ENCODE data around the gene TPI1.
"Not testable (repeated sequence)": the region's sequence is repeated elsewhere in the genome, so short reads cannot be mapped to it uniquely, and the experiment has no call there.

Gene TPI1

DNA sequence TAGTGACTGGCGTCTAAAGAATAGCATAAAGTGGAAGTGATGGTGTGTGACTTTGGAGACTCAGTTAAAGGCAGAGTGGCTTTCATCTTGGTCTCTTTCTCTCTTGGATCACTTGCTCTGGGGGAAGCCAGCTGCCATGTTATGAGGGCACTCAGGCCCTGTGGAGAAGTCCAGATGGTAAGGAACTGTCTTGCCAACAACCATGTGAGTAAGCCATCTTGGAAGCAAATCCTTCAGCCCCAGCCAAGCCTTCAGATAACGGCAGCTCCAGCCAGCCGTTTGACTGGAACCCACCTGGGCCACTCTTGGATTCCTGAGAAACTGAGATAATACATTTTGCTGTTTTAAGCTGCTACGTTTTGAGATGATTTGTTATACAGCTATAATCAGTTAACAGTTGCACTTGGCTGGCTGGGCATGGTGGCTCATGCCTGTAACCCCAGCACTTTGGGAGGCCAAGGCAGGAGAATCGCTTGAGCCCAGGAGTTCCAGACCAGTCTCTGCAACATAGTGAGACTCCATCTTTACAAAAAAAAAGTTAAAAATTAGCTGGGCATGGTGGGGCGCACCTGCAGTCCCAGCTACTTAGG, 29.6 kb downstream of the TPI1 start:
- DNase-seq, result no peak

GRCh38 chr12:6899427-6899826, 32.1 kb downstream of the TPI1 start:
- no peak for DNase-seq

DNA sequence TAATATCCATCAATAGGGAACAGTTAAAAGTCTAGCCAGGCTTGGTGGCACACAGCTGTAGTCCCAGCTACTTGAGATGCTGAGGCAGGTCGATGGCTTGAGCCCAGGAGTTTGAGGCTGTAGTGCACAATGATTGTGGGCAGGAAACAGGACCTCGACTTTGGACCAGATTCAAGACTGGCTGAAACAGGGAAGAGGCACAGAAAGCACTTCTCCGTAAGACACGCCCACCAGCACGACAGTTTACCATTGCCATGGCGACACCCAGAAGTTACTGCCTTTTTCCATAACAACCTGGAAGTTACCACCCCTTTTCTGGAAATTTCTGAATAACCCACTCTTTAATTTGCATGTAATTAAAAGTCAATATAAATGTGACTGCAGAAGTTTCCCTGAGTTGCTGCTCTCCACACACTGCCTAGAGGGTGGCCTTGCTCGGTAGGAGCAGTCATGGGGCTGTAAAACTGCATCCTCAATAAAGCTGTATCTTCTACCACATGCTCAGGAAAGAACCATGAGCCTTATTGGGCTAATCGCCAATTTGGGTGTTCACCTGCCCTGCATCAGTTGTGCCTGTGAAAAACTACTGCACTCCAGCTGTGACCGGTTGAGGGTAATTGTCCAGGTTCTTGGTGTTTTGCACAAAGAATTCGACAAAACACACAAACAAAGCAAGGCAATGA, 32.6 kb downstream of the TPI1 start:
- no peak for DNase-seq

DNA sequence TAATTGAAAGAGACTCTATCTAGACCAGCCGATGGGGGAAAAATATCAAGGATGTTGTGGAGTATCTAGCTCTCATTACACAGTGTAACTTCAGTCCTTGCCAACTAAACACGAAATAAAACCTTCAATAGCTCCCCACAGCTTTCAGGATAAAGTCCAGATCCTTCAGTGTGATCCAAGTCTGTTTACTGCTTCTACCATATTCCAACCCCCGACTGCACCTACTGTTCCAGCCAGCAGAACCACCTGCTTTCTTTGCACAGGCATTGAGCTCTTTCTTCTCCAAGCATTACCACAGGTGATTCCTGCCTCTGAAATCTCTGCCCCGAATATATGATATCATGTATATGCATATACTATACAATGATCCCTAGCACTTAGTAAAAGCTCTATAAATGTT, 35.1 kb downstream of the TPI1 start:
- DNase-seq, result no peak

- DNase-seq, result no peak
Measured at GRCh38 chr12:6903722-6904121, 36.4 kb downstream of the TPI1 start.

DNA sequence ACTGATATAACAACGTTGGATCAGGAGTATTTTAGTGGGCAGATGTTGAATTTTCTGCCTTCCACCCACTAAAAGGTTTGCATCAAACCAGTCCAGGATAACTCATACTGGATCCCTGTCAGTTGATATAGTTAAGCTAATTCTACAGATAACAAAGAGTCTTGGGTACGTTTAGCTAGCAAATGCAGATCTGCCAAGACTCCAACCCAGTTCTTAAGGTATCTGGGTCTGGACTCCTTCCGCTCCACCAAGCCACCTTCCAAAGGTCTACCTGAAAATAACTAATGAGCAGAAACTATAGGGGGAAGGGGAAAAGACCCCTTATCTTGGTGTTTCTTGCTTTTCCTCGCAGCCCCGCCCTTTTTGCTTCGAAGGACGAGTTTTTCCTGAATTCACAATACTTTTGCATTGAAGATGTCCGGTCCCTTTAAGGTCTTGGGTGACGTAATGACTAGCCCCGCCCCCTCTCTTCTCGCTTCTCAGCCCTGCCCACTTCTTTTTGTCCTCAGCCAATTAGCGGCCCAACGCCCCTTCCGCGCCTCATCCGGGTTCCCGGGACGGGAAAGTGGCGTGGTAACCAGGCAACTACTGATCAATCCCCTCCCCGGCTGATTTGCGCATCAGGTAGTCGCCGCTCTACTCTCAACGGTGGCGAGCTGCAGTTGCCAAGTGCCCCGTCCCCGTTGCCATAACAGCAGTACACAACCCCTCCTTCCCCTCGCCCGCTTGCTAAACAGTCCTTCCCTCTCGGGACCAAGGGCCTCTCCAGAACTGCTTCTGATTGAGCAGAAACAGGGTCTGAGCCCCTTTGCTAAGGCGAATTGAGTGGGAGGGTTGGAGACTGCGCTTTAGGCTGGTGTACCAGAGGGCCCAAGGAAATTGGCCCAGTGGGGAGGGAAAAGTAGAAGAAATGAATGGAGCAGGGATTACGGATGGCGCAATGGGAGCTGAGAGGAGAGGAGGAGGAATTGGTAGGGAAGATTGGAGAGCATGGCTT, 37.2 kb downstream of the TPI1 start, which contains the start of gene LRRC23:
TSS of gene LRRC23 (plus strand) at position 543 of the 997 bp plus-strand sequence. CDS start 812 bp downstream, outside the sequence.
- DNase-seq, result peak; percentile 99

DNA sequence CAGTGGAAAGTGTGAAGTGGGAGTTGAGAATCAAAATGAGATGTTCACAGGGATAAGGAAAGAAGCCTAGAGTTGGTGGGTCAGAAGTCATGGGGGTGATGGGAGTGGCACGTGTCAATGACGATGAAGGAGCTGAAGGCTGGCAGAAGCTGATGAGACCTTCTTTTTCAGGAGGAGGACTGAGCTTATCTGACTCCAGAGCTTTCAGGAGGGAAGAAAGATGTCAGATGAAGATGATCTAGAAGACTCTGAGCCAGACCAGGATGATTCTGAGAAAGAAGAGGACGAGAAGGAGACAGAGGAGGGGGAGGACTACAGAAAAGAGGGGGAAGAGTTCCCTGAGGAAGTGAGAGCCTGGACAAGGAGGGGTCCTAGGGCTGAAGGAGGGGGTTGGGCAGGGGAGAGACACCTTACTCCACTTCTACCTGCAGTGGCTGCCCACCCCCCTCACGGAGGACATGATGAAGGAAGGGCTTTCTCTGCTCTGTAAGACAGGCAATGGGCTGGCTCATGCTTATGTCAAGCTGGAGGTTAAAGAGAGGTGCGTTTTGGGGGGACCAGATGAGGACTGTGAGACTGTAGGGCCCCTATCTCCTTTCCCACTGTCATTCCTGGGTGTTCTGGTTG, 38.2 kb downstream of the TPI1 start:
- DNase-seq, result no peak

DNA sequence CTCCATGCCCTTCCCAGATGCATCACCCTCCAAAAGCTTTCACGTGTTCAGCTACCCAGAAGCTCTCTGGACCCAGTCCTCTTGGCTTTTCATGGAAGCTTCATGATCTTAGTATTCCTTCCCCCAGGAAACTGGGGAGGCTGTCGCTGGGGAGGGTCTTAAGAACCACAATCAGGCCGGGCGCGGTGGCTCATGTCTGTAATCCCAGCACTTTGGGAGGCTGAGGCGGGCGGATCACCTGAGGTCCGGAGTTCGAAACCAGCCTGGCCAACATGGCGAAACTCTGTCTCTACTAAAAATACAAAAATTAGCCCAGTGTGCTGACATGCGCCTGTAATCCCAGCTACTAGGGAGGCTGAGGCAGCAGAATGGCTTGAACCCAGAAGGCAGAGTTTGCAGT, 40.8 kb downstream of the TPI1 start:
- not testable (repeated sequence) for DNase-seq

- no peak for DNase-seq
Measured at GRCh38 chr12:6909421-6910145, 42.3 kb downstream of the TPI1 start.

DNA sequence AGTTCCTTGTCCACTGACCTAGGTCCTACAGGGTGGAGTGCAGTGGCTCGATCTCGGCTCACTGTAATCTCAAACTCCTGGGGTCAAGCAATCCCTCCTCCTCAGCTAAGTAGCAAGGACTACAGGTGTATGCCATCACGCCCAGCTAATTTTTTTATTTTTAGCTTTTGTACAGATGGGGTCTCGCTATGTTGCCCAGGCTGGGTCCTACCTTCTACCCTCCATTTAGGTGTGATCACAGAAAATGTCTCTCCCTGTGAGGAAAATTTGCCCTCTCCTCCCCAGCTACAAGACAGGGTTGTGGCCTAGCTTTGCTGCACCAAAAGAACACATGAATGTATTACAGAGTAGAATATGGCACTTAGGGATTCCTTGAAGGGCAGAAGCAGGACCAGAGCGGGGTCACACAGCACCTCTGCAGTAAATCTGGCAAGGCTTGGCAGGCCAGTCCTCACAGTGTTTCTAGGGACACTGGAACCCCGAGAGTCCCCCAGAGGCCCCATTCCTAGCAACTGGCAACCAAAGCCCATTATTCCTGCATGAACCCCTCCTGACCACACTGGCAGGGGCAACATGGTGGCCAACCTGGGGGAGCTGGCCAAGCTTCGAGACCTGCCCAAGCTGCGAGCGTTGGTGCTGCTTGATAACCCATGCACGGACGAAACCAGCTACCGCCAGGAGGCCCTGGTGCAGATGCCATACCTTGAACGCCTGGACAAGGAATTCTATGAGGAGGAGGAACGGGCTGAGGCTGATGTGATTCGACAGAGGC, 45.0 kb downstream of the TPI1 start:
- no peak for DNase-seq

DNA sequence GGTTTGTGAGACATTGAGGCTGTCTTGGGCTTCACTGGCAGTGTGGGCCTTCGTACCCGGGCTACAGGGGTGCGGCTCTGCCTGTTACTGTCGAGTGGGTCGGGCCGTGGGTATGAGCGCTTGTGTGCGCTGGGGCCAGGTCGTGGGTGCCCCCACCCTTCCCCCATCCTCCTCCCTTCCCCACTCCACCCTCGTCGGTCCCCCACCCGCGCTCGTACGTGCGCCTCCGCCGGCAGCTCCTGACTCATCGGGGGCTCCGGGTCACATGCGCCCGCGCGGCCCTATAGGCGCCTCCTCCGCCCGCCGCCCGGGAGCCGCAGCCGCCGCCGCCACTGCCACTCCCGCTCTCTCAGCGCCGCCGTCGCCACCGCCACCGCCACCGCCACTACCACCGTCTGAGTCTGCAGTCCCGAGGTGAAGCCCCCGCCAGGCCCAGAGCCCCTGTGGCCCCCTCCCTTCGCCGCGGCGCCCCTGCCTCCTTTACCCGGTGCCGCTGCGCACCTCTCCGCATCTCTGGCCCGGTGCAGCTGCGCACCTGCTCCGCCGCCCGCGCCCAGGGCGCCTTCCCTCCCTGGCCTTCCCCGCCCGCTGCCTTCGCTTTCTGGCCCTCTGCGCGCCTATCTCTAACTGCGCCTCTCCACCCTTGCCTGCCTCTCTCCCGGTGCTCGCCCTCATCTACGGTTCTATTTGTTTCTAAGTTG, 47.1 kb downstream of the TPI1 start, which contains the start of gene ENO2:
TSS of gene ENO2 (plus strand) at position 335 of the 701 bp plus-strand sequence. CDS start 1,253 bp downstream, outside the sequence.
- DNase-seq, result peak; percentile 92

GRCh38 chr12:6914947-6915788, 47.8 kb downstream of the TPI1 start:
- DNase-seq, result peak; percentile 28

GRCh38 chr12:6915789-6916285, 48.5 kb downstream of the TPI1 start:
- no peak for DNase-seq

GRCh38 chr12:6916426-6917200, 49.3 kb downstream of the TPI1 start:
- no peak for DNase-seq

GRCh38 chr12:6917491-6918231, 50.3 kb downstream of the TPI1 start:
- DNase-seq, result no peak

GRCh38 chr12:6919588-6919987, 52.3 kb downstream of the TPI1 start:
- DNase-seq, result no peak

Measured in CD4-positive, alpha-beta T cell treated with Interleukin-17A for 4 hours (primary cell).